HG03280 (cell line): ENCODE data around the gene SAFB.

Experiments
- ATAC-seq: cut with Tn5 transposase; IDR thresholded peaks from one replicate; pipeline ENCODE4 v1.9.1; 2021; ENCODE audit warnings: mild to moderate bottlenecking, moderate library complexity; ENCODE audit not compliant: unreplicated experiment

Gene SAFB

DNA sequence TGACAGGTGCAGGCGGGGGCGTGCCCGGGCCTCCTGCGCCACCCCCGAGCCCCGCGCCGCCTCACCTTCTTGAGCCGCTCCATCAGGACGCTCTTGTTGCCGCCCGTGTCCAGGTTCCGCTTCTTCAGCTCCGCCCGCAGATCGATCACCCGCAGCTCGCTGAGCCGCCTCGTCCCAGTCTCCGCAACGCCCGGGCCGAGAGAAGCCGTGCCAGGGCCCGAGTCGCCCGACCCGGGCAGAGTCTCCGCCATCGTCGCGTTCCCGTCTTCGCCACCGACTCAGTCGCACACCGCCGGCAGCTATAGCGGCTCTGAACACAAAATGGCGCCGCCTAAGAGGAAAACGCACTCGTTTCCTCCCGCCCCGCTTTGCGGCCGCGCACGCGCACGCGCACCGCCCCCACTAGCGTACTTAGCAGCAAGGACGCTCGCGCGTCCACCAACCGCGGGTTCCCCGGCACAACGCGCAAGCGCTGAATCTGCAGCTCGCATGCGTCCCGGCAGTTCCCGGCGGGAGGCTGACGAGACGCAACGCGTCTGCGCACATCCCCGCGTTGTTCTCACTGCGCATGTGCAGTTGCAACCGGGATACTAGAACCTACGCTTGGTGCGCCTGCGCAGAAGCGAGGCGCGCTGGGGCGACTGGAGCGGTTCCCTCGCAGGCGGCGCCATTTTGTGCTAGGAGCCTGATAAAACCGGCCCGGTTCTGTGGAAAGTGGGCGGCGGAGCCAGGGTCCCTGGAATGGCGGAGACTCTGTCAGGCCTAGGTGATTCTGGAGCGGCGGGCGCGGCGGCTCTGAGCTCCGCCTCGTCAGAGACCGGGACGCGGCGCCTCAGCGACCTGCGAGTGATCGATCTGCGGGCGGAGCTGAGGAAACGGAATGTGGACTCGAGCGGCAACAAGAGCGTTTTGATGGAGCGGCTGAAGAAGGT is at the start of gene SAFB, which contains the start of gene SAFB2:
SAFB (plus strand) TSS at position 619 of the 932 bp plus-strand sequence; CDS start at position 742, 123 bp downstream.
SAFB2 (minus strand) TSS at position 312 of the 932 bp plus-strand sequence; CDS start at position 251, 61 bp downstream.
- peak; percentile 87 for ATAC-seq

DNA sequence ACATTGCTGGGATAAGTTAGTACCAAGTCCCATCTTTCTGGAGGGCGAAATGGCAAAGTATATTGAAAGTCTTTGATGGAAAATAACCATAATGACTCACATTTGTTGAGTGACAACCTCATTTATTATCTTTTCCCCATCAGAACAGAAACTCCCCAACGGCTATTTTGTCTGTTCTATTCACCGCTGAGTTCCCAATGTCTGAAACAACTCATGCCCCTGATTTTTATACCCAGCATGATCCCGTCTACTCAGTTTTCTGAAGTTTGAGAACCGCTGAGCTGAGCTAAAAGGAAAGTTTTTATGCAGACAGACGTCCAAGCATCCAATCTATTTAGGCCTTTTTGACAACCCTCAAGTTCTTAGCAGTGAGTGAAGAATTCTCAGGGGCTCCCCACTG is 47.3 kb upstream of the SAFB start:
- no peak for ATAC-seq

DNA sequence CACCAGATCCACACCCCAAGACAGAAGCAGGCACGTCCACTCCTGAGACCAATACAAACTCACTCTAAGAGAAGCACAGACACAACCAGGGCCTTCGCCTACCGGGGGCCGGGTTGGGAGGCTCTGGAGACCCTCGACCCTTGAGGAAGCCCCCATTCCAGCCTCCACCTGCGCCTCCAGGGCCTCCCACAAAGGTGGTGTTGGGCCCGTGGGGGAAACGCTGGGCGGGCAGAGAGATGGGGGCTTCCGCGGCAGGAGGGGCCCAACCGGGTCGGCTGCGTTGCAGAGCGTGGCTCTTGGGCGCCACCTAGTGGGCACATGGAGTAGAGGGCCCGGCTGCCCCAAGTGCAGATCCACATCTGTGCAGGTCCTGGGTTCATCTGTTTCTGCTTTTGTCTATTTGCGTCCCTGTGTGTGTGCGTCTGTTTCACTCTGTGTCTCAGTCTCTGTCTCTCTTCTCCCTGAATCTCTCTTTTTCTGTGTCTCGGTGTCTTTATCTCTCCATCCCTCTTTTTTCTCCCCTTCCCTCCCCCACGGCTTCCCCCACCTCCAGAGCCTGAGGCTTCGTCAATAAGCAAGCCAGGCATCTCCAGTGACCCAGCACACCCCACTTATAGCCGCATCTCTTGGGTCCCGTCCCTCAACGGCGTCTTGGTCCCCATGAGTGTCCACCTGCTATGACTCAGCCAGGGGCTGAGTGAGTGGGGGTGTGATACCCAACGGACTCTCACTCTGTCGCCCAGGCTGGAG is 44.6 kb upstream of the SAFB start:
- ATAC-seq: no peak

DNA sequence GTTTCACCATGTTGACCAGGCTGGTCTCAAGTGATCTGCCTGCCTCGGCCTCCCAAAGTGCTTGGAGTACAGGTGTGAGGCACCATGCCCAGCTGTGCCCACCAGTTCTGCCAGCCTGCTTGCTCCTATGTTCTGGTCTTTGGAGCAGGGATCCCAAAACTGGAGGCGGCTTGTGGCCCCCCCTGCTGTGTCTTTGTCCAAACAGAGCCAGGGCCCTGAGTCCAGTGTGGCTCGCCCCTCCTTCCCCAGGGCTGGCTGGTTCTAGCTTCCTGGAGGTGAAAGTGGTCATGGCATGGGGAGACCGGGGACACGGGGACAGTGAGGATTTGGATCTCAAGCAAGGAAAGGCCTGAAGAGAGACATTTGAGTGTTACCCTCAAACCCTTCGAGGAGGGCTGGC is 43.6 kb upstream of the SAFB start:
- ATAC-seq: no peak

DNA sequence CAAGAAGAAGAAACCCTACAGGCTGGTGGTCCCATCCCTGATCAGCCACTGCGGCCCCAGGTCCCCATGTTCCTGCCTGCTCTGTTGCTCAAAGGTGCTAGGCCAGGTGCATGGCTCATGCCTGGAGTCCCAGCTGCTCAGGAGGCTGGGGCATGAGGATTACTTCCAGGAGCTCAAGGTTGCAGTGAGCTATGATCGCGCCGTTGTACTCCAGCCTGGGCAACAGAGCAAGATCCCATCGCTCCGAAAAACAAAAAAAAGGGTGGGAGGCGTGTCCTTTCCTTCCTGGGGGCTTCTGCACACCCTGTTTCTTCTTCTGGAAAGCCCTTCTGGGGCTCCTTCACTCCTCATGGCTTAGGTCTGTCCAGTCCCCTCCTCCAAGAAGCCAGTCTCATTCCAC is 43.2 kb upstream of the SAFB start:
- no peak for ATAC-seq

DNA sequence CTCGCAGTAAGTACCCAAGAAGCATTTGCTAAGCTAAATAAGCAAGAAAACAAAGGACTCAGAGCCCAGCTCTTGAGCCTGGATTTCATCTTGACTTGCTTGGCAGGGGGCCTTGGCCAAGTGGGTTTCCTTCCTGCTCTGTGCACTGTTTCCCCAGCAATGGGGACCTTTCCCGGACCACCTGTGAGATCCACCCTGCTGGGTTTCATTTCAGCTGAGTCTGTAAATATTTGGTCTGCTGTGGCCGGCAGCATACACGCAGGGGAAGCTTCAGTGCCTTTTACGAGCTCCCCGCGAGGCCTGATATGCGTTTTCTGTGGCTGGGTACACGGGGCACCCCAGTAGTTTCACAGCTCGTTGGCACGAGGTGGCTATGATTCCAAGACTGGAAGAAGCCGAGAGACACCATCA is 42.7 kb upstream of the SAFB start:
- no peak for ATAC-seq

DNA sequence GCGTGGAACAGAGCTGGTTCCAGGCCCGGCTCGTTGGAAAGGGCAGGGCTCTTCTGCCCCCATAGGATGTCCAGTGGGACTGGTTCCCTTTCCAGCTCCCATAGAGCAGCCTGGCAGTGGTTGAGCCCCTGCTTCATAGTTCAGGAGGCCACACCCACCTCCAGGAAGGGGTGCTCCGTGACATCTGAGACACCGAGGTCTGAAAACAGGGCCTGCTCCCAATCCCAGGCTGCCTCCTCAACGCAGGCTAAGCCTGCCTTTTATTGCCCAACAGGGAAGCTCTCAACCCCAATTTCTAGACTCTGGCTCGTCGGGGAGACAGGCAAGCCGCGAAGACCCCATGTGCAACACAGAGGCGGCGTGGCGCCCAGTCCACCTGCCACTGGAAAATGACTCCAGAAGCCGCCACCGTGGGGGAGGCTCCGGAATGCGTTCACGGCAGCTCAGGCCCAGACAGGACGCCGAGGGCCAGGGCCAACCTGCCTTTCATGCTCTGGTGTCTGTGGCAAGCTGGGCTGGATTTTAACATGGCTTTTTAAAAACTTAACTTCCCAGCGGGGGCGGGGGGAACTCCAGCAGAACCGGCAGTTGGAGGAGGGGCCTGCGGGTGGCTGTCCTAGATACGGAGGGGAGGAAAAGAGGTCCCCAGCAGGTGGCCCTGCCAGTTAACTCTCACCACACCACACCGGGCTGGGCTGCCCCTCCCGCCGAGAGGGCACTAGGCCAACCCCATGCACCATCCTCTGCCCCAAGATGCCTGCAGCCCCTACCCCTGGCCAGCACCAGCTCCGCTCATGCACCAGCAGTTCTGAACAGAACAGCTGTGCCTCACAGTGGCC is 37.2 kb upstream of the SAFB start:
- ATAC-seq: no peak

DNA sequence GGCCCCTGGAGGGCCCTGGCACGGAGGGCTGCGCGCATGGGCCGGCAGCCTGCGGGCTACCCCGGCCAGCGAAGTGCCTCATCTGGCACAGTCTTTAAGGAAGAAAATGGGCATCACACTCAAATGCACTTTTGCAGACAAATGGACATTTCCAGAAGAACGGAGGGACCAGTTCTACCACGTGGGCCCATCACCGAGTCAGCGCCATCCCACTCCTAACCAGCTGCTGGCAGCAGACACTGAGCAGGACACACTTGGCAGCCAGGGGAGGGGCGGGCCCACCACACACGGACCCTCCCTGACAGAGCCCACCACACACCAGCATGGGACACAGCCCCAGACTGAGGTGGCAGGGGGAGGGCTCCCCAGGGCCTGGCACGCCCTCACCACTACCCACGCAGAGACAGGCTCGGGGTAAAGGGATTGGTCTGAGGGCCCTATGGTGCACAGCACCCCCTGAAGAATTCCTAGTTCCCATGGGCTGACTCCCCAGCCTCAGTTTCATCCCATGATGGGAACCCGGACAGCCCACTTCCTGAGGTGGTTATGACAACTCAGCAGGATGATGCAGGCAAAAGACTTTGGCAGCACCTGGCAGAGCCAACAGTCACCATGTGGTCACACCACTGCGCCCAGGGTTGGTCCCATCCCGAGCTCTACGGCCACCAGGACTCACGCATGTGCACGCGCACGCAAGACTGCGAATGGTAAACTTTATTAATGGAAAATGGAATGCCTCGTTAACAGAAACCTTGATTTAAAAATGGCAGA is 36.4 kb upstream of the SAFB start:
- no peak for ATAC-seq

DNA sequence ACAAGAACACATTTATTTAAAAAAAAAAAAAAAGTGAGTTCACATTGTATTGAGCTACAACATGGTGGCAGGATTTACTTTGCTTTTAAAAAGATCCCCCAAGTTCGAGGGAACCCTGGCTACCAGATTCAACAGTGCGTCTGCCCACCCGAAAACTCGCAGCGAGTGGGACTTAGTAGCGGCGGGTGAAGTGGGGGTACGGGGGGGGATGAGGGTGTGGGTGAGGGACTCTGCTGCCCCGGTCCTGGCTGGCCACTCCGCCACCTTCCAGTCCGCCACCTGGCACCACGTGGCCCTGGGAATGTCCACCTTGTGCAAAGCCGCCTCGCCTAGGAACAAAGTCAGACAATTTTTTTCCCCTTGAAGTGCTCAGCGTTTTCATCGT is 35.8 kb upstream of the SAFB start:
- no peak for ATAC-seq

DNA sequence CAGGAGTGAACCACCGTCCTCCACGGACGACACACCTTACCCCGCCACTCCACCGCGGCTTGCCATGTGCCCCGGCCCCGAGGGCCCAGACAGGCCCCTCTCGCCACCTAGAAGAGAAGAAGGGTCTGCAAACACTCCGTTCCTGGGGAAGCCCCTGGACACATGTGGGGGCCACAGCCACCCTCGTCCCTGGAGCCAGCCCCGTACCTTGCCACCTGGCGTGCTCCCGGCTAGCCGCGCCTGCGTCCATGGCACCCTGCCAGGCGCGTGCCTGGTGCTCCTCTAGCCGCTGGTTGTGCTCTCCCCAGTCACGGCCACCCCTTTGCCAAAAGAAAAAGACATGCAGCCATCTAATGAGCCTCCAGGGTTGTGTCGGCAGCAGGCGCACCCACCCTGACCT is 35.2 kb upstream of the SAFB start:
- ATAC-seq: no peak

DNA sequence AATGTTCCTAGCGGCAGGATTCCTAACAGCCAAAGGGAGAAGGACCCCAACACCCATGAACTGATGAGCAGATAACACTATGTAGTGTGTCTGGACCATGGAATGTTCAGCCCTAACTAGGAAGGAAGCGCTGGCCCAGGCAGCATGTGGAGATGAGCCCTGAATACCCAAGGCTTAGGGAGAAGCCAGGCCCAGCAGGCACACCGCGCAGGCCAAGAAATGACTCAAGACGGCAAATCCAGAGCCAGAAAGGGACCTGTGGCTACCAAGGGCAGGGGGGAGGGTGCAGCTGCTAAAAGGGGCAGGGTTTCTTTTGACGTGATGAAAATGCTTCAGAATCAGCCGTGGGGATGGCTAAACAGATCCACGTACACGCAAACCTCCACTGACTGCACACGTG is 34.4 kb upstream of the SAFB start:
- ATAC-seq: no peak

DNA sequence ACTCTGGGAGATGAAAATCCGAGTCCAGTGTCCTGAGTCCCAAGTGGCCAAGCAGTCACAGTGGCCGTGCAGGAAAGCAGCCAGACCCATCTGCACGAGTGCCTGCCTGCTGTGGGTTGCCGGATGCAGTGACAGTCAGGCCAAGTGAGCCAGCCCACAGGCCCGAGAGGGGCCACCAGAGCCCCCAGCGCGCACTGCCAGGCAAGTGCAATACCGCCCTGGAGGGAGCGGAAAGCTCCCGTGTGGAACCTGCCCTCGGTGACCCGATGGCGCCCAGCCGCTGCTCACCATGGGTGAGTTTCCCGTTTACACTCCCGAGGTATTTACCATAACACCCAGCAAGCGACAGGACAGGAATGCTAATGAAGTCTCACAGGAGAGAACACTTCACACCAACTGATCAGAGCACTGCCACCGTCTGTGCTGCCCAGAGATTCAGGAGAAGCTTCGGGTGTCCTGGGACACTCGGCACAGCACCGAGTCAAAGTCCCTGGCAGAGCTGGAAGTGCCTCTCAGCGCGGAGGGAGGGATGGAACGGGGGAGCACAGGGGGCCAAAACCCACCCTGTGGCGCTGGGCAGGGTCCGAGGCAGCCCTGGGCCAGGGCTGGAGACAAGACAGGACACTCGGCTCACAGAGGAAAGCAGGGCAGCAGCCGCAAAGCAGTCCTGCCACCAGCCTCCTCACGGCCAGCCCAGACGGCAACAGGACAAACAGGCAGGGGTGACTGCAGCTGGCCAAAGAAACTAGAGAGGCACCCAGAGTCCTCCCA is 33.8 kb upstream of the SAFB start:
- no peak for ATAC-seq

DNA sequence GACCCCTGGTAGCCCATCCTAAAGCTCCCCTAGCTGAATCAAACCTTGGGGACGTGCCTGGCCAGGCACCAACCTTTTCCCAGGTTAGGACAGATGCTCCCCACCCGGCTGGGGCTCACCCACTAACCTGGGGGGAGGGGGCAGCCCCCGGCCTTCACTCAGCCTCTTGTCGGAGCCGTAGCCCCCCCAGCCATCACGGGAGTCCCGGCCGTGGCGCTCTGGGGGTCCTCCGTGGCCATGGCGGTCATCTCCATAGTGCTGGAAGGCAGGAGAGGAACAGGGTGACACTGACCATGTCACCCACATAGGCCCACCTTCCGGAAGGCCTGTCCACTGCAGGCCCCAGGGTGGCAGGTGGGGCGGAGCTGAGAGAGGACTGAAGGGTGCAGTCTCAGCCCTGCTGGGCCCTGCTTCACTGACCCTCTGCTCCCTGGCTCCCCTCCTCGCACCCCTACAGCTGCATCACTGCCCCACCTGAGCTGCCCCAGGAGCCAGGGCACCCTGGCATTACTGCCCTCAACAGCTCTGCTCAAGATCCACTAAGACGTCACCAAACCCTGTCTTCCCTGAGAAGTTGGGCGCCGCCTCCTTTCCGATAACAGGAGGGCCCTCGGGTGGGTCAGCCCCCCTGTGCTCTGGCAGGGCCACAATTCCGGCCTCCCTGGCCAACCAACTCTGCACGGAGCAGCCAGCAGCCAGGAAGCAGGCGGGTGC is 32.6 kb upstream of the SAFB start:
- ATAC-seq: no peak

DNA sequence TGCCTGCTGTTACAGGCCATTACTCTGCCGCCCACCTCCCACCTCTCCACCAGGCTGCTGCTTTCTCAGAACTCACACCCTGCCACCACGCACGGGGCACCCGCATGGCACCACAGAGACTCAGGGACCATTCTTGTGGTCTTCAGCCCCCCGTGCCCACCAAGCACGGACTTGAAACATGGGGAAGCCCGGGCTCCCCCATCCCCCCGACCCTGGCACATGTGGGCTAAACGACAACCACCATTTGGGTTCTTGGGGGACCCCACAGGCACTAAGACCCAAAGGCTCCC is 32.1 kb upstream of the SAFB start:
- ATAC-seq: no peak

DNA sequence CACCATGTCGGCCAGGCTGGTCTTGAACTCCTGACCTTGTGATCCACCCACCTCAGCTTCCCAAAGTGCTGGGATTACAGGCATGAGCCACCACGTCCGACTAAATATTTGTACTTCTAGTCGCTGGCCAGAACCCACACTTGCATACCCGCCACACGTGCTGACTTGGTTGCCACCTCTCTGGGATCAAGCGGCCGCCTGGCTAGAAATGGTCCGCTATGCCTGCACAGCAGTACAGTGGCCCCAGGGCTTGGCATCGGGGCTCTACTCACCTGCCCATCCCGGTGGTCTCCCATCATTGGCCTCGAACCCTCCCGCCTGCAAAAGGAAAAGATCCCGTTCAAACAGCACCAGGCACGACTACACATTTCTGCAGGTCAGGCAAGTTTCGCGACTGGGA is 31.4 kb upstream of the SAFB start:
- no peak for ATAC-seq

DNA sequence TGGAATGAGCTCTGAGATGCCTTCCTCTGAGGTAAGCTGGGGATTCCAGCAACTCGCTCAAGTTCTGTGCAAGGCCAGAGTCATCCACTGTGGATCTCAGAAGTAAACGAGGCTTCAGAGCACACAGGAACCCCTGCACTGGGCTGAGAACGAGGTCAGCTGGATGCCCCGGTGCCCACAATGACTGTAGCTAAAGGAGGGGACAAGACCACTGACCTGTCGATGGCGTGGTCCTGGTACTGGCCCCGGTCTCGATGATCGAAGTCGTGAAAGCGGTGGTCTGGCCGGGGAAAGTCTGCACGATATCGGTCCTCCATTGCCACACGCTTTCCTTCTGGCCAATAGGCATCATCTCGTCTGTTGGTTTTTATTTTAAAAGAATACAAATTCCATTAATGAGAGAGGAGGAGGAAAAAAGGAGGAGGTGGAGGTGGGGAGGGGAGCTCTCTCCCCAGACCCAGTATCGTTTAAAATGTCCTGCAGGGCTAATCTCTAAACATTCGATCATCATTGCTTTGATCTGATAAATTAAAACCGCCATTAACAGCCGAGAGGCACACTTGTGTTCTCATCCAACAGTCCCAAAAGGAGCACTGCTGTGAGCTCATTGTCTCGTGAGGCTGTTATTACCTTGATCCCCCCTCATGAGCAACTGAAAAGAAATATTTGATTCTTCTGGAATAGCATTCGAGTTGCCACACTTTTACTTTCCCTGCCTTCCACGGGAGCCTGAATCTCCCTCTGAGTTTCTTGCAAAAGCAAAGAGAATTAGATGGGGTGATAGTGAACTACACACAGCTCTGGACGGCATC is 30.1 kb upstream of the SAFB start:
- no peak for ATAC-seq

DNA sequence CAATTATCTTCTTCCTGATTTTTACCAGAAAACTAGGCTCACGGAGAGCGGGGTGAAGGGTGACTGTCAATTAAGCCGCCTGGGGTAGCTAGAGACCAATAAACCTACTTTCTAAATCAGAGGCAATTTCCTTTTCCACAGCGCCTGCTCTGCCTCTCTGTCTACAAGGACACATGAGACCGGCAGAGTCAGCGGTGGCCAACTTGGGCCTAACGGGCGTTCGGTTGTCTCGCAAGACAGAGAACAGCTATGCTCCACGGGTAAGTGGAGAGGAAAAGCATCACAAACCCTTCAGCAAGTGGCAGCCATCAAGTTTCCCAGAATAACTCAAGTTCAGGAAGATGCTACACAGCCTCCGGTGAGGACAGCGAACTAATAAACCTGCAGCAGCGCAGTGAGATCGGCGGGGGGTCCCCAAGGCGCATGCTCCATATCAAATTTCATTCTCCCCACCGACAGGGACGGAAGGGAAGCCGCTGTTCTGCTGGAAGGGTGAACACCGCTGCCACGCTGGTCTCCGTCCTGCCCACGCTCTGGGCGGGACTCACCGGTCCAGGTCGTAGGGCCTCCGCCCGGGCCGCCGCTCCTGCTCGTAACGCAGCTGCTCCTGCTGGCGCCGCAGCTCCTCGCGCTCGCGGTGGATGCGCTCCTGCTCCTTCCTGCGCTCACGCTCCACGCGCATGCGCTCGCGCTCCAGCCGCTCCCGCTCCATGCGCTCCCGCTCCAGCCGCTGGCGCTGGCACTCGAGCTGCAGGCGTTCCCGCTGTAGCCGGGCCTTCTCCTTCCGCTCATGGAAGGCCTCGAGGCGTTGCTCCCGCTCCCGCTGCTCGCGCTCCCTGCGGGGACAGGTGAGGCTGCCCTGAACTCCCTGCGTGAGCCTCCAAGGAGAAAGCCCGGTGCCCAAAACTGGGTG is 29.3 kb upstream of the SAFB start:
- no peak for ATAC-seq
